IMR-90 (cell line): ENCODE results near the gene ZNF365.
"Not testable (repeated sequence)": the region's sequence is repeated elsewhere in the genome, so short reads cannot be mapped to it uniquely, and the experiment has no call there.

Experiments used
- CEBPB ChIP-seq: IDR thresholded peaks from 2 replicates; pipeline ENCODE4 v1.6.1; 2012; ENCODE audit warnings: low read depth, low read length, improper control_type of control experiment
- MAFK ChIP-seq: IDR thresholded peaks from 2 replicates; pipeline ENCODE4 v1.6.1; 2012; ENCODE audit warnings: low read depth, low read length, improper control_type of control experiment
- POLR2A ChIP-seq: IDR thresholded peaks from 2 replicates; pipeline ENCODE4 v1.6.1; 2012; ENCODE audit warnings: mild to moderate bottlenecking, low read depth, low read length
- RAD21 ChIP-seq: IDR thresholded peaks from 2 replicates; pipeline ENCODE4 v1.6.1; 2012; ENCODE audit warnings: low read length, improper control_type of control experiment
- RFX5 ChIP-seq: IDR thresholded peaks from 2 replicates; pipeline ENCODE4 v1.8.0; 2012; ENCODE audit warnings: low read depth, mild to moderate bottlenecking, low read length, moderate library complexity
- SMC3 ChIP-seq: fragments of 150-350 bp; IDR thresholded peaks from 2 replicates; pipeline ENCODE4 v1.6.1; 2016; ENCODE audit warnings: low read depth, mild to moderate bottlenecking, antibody characterized with exemption, low read length, moderate library complexity
- TF ChIP-seq, protein P1 (sequence below): fragments of 150-350 bp; IDR thresholded peaks from 2 replicates; pipeline ENCODE4 v1.6.1; 2017; ENCODE audit warnings: mild to moderate bottlenecking, antibody characterized with exemption, low read length, low read depth
- TF ChIP-seq, protein P2 (sequence below): conservative IDR thresholded peaks from 2 replicates; pipeline ENCODE4 v1.5.1; 2012; ENCODE audit warnings: mild to moderate bottlenecking, low read depth, low read length, improper control_type of control experiment

DNA sequence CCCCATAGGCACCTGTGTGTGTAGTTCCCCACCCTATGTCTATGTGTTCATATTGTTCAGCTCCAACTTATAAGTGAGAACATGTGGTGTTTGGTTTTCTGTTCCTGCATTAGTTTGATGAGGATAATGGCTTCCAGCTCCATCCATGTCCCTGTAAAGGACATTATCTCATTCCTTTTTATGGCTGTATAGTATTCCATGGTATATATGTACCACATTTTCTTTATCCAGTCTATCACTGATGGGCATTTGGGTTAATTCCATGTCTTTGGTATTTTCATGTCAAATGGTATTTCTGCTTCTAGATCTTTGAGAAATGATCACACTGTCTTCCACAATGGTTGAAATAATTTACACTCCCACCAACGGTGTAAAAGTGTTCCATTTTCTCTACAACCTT, 36.4 kb downstream of the ZNF365 start:
- TF ChIP-seq, protein P1, sequence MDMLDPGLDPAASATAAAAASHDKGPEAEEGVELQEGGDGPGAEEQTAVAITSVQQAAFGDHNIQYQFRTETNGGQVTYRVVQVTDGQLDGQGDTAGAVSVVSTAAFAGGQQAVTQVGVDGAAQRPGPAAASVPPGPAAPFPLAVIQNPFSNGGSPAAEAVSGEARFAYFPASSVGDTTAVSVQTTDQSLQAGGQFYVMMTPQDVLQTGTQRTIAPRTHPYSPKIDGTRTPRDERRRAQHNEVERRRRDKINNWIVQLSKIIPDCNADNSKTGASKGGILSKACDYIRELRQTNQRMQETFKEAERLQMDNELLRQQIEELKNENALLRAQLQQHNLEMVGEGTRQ = not testable (repeated sequence)
- TF ChIP-seq, protein P2, sequence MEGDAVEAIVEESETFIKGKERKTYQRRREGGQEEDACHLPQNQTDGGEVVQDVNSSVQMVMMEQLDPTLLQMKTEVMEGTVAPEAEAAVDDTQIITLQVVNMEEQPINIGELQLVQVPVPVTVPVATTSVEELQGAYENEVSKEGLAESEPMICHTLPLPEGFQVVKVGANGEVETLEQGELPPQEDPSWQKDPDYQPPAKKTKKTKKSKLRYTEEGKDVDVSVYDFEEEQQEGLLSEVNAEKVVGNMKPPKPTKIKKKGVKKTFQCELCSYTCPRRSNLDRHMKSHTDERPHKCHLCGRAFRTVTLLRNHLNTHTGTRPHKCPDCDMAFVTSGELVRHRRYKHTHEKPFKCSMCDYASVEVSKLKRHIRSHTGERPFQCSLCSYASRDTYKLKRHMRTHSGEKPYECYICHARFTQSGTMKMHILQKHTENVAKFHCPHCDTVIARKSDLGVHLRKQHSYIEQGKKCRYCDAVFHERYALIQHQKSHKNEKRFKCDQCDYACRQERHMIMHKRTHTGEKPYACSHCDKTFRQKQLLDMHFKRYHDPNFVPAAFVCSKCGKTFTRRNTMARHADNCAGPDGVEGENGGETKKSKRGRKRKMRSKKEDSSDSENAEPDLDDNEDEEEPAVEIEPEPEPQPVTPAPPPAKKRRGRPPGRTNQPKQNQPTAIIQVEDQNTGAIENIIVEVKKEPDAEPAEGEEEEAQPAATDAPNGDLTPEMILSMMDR = not testable (repeated sequence)
- TF ChIP-seq RAD21, POLR2A, MAFK, RFX5, SMC3, CEBPB: not testable (repeated sequence)
